Mucosa of descending colon (tissue), 3 donors: Measurements from ENCODE around the gene RSL24D1. TPM values are rescaled to one million over a fixed set of nuclear protein-coding genes. Genes with fewer than 3 reads are reported as not detected.

ENCODE experiments used
- ATAC-seq: fragments of 200-7000 bp; cut with Tn5 transposase; one replicate; pipeline ENCODE4 v1.9.1; 2020; ENCODE audit warnings: mild to moderate bottlenecking, moderate library complexity
- DNase-seq, 3 donors: peaks; one replicate each; pipeline ENCODE4 v3.0.0-alpha.2; 2020
- H3K36me3 ChIP-seq: fragments of 200-600 bp; one replicate; pipeline ENCODE4 v1.8.0; 2021; ENCODE audit warnings: low read depth, mild to moderate bottlenecking
- H3K4me1 ChIP-seq: fragments of 200-600 bp; one replicate; pipeline ENCODE4 v1.8.0; 2021; ENCODE audit warnings: low read depth, mild to moderate bottlenecking
- H3K4me3 ChIP-seq: fragments of 200-600 bp; one replicate; pipeline ENCODE4 v1.8.0; 2021; ENCODE audit warnings: mild to moderate bottlenecking
- H3K9me3 ChIP-seq: fragments of 200-600 bp; one replicate; pipeline ENCODE4 v1.8.0; 2021; ENCODE audit warnings: mild to moderate bottlenecking
- CTCF ChIP-seq: fragments of 200-600 bp; IDR thresholded peaks from one replicate; pipeline ENCODE4 v1.8.0; 2022; ENCODE audit warnings: antibody characterized with exemption, mild to moderate bottlenecking
- intact Hi-C, 2 donors: fragments of 100-400 bp; cut with DNase I in 1 of 2; cut with micrococcal nuclease in 1 of 2; formaldehyde crosslinking; loops; one replicate each; pipeline versions ENCODE4 v1.11.0 to v1.11.1; 2022; cut with DNase I, micrococcal nuclease
- total RNA-seq, 3 donors: library from RNA; stranded (reverse); fragmentation: NEBNext Ultra II Directional in 2 of 3; extraction: Animal tissue kit (Norgen Biotek cat#: 25700) in 2 of 3; gene quantifications; one replicate each; pipeline versions ENCODE4 v1.2.1 to v1.2.4, GENCODE V29; 2021 to 2023
- donor health status: DM: no; HTN: no; CAD: no; lungs with moderate emphysema.
- donor health status: DM: no; HTN: no; CAD: no.
- donor health status: DM: no; HTN: yes; CAD: no.

The RSL24D1 gene
- total RNA-seq, 3 donors from 2014 or later, result 29.9 to 79.0 (median 40.5) TPM

GRCh38 chr15:55239440-55240124 is 42.8 kb upstream of the RSL24D1 start:
- Histone ChIP-seq H3K36me3 (no peaks in the 10 kb centered on the region), H3K4me3 (no peak overlapping the region), H3K9me3 (no peaks in the 10 kb centered on the region), H3K4me1 (no peaks in the 10 kb centered on the region)
- intact Hi-C loops, result no loop called here
- DNase-seq (no peak), ATAC-seq (no peak)
- TF ChIP-seq CTCF, result no peak

- Histone ChIP-seq H3K4me3 (no peak overlapping the region), H3K36me3 (no peaks in the 10 kb centered on the region), H3K9me3 (no peaks in the 10 kb centered on the region), H3K4me1 (no peaks in the 10 kb centered on the region)
- ATAC-seq (no peak), DNase-seq (no peak)
- intact Hi-C loops, result no loop called here
- TF ChIP-seq CTCF, result no peak
These were observed 42.1 kb upstream of the RSL24D1 start for GRCh38 chr15:55238877-55239276.

- intact Hi-C loops, result no loop called here
- Histone ChIP-seq H3K4me1 (no peaks in the 10 kb centered on the region), H3K4me3 (no peak overlapping the region), H3K9me3 (no peaks in the 10 kb centered on the region), H3K36me3 (no peaks in the 10 kb centered on the region)
- peak; percentile 62 for ATAC-seq
- no peak for TF ChIP-seq CTCF
- DNase-seq, result no peak
These were observed 40.7 kb upstream of the RSL24D1 start for GRCh38 chr15:55237219-55238130.

GRCh38 chr15:55235546-55236036 is 38.9 kb upstream of the RSL24D1 start:
- ATAC-seq (no peak), DNase-seq (no peak)
- no peaks in the 10 kb centered on the region for H3K9me3 ChIP-seq
- intact Hi-C loops, result no loop called here
- H3K4me1 ChIP-seq, result no peaks in the 10 kb centered on the region
- no peak overlapping the region for H3K4me3 ChIP-seq
- no peaks in the 10 kb centered on the region for H3K36me3 ChIP-seq
- no peak for TF ChIP-seq CTCF

GRCh38 chr15:55234800-55235104 is 38.0 kb upstream of the RSL24D1 start:
- DNase-seq (no peak), ATAC-seq (no peak)
- no peak for TF ChIP-seq CTCF
- intact Hi-C loops, result no loop called here
- no peaks in the 10 kb centered on the region for H3K9me3 ChIP-seq
- H3K36me3 ChIP-seq, result no peaks in the 10 kb centered on the region
- H3K4me3 ChIP-seq, result no peak overlapping the region
- no peaks in the 10 kb centered on the region for H3K4me1 ChIP-seq
